Inflammatory macrophage treated with lipopolysaccharide for 4 hours (primary cell): Measurements from ENCODE around the gene KLHL15.
"Not testable (repeated sequence)": the region's sequence is repeated elsewhere in the genome, so short reads cannot be mapped to it uniquely, and the experiment has no call there.

Experiments
- DNase-seq: peaks from one replicate; pipeline ENCODE4 v3.0.0-alpha.2; 2020

KLHL15 gene, protein sequence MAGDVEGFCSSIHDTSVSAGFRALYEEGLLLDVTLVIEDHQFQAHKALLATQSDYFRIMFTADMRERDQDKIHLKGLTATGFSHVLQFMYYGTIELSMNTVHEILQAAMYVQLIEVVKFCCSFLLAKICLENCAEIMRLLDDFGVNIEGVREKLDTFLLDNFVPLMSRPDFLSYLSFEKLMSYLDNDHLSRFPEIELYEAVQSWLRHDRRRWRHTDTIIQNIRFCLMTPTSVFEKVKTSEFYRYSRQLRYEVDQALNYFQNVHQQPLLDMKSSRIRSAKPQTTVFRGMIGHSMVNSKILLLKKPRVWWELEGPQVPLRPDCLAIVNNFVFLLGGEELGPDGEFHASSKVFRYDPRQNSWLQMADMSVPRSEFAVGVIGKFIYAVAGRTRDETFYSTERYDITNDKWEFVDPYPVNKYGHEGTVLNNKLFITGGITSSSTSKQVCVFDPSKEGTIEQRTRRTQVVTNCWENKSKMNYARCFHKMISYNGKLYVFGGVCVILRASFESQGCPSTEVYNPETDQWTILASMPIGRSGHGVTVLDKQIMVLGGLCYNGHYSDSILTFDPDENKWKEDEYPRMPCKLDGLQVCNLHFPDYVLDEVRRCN

DNA sequence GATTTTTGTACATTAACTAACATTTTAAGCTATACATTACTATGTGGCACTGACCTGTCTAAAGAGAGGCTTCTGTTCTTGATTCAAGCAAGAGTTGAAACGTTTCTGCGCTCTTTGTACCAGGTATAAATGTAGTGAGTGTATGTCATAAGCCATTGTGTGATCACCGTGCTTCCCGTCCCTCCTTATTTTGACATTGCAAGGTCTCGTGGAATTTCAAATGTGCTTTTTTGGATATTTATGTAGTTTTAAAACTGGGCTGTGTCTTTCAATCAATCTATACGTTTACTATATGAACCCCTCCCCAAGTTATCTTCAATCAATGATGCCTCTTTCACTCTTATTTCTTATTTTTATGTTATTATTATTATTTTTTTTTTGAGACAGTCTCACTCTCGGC is at the start of gene KLHL15:
KLHL15 (minus strand) TSS at position 101 of the 400 bp plus-strand sequence. CDS start 20,493 bp downstream, outside the sequence.
- no peak for DNase-seq

DNA sequence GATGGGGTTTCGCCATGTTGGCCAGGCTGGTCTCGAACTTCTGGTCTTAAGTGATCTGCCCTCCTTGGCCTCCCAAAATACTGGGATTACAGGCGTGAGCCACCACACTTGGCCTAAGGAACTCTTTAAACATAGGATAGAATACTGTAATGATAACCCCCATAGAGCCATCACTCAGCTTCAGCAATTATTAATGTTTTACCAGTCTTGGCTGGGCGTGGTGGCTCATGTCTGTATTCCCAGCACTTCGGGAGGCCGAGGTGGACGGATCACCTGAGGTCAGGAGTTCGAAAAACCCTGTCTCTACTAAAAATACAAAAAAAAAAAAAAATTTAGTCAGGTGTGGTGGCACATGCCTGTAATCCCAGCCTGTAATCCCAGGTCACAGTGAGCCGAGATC is 42.9 kb upstream of the KLHL15 start:
- no peak for DNase-seq

DNA sequence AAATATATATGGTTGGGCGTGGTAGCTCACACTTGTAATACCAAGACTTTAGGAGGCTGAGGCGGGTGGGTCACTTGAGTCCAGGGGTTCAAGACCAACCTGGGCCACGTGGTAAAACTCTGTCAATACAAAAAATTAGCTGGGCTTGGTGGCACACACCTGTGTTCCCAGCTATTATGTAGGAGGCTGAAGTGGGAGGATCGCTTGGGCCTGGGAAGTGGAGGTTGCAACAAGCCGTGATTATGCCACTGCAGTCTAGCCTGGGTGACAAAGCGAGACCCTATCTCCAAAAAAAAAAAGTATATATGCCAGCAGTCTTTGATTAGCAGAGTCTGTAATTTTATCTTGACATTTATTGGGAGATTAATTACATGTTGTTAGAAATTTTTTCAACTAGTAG is 36.5 kb upstream of the KLHL15 start:
- no peak for DNase-seq

DNA sequence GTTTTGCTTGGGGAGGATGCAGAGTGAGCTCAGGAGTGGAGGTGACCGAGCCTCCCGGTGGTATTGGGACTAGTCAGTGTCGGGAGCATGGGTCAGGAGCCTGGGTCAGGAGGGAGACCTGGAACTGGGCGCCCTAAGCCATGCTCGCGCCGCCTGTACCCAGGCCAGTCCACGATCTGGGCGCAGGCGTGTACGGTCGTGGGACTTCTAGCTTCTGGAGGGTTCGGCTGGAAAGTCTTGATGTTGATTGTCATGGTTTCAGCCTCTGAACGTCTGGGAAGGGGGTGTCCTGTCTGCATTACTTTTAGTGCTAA is 28.0 kb upstream of the KLHL15 start:
- no peak for DNase-seq

DNA sequence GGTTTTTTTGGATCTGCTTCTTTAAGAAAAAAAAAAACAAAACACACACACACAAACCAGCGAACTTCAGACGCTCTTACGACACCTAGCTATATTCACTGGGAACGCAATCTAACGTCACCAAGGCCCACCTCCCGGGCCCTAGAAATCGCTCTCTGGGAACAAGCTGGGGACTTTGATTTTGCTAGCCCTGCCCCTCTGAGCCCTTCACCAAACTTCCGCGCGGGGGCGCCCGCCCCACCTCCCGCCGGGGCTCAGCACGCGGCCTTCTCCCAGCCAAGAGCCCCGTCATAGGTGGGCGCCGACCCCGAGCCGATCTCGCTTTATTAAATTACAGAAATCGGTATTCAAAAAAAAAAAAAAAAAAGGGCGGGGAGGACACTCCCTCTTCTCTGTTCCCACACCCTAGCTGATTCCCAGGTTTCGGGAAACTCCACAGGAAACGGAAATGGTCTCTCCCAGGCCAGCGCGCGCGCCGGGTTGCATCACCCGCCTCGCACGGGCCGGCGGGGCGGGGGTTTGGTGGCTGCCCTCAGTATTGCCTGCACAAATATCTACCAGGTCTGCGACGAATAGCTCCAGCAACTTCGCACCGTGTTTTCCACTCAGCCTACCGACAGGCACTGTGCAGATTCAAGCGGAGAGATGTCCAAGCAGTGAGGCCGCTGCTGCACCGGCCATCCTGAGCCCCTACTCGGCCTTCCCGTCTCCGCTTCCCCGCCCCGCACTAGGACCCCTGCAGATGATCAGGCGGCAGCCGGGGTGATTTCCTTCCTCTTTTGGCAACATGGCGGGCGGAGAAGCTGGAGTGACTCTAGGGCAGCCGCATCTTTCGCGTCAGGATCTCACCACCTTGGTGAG is 27.4 kb upstream of the KLHL15 start, which contains the start of gene EIF2S3:
EIF2S3 (plus strand) TSS at position 775 of the 861 bp plus-strand sequence; CDS start at position 788, 13 bp downstream.
- DNase-seq: peak; percentile 89

DNA sequence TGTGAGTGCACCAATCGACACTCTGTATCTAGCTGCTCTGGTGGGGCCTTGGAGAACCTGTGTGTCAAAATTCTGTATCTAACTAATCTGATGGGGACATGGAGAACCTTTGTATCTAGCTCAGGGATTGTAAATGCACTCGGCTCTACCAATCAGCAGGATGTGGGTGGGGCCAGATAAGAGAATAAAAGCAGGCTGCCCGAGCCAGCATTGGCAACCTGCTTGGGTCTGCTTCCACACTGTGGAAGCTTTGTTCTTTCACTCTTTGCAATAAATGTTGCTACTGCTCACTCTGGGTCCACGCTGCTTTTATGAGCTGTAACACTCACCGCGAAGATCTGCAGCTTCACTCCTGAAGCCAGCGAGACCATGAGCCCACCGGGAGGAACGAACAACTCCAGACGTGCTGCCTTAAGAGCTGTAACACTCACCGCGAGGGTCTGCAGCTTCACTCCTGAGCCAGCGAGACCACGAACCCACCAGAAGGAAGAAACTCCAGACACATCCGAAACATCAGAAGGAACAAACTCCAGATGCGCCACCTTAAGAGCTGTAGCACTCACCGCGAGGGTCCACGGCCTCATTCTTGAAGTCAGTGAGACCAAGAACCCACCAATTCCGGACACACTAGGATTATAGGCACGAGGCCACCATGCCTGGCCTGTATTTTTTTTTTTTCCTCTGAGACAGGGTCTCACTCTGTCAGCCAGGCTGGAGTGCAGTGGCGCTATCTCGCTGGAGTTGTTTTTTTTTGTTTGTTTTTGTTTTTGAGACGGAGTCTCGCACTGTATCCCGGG is 23.7 kb upstream of the KLHL15 start:
- DNase-seq: not testable (repeated sequence)

DNA sequence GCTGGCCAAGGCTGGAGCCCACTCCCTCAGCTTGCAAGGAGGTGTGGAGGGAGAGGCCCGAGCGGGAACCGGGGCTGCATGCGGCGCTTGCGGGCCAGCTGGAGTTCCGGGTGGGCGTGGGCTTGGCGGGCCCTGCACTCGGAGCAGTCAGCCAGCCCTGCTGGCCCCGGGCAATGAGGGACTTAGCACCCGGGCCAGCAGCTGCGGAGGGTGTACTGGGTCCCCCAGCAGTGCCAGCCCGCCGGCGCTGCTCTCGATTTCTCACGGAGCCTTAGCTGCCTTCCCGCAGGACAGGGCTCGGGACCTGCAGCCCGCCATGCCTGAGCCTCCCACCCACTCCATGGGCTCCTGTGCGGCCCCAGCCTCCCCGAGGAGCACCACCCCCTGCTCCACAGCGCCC is 22.7 kb upstream of the KLHL15 start:
- DNase-seq: not testable (repeated sequence)

DNA sequence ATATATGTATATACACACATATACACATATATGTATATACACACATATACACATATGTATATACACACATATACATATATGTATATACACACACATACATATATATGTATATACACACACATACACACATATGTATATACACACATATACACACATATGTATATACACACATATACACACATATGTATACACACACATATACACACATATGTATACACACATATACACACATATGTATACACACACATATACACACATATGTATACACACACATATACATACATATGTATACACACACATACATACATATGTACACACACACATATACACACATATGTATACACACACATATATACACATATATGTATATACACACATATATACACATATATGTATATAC is 19.1 kb upstream of the KLHL15 start:
- DNase-seq: not testable (repeated sequence)

DNA sequence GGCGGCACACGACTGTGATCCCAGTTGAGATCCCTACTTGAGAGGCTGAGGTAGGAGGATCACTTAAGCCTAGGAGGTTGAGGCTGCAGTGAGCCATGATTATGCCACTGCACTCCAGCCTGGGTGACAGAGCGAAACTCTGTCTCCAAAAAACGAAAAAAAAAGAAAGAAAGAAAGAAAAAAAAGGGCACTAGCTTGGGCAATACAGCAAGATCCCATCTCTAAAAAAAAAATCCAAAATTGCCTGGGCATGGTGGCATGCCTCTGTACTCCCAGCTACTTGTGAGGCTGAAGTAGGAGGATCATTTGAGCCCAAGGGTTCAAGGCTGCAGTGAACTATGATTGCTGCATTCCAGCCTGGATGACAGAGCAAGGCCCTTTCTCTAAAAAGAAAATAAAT is 10.7 kb upstream of the KLHL15 start:
- DNase-seq: no peak

DNA sequence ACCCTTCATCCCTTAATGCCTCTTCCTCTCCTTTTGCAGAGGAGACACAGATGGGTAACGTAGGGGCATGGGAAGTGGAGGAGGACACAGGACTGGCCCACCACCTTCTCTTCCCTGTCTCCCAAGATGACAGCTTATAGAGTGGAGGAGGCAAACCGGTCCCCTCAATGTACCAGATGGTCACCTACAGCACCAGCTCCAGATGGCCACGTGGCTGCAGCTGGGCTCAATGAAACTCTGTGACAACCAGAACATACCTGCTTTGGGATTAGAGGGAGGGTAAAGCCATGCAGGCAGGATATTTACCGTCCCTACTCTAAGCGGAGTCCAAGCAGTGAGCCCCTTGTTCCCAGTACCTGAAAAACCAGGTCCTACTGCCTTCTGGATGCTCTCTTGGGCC is 7.5 kb upstream of the KLHL15 start:
- DNase-seq: no peak

DNA sequence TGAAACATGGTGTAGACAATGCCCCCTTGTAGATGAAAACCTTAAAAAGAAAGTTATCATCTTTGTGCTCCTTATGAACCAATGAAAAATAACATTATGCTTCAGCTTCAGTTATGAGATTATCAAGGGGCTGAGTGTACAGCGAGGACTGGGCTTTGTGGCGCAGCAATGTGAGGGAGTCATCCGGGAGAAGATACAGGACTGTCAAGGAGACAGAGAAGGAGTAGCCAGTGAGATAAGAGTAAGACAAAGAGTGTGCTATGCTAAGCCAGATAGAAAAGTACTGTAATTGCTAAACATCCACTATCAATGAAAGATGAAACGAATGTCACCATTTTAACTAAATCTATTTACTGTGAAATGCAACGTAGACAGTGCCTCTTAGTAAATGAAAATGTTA is 3.6 kb upstream of the KLHL15 start:
- DNase-seq: no peak

DNA sequence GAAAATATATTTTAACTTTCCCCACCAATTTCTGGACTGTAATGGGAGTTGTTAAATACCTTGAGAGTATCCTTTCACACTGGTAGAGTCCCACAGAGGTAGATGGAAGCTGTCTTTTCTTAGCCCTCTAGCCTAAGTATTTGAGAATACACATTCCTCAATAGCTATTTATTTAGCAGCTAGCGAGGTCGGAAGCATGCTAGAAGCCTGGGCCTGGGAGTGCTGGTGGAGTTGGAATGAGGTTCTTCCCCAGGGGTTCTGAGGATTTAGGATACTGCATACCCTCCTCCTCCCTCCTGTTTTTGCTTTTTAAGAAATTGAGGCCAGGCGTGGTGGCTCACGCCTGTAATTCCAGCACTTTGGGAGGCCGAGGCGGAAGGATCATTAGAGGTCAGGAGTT is 999 bp upstream of the KLHL15 start:
- DNase-seq: no peak

DNA sequence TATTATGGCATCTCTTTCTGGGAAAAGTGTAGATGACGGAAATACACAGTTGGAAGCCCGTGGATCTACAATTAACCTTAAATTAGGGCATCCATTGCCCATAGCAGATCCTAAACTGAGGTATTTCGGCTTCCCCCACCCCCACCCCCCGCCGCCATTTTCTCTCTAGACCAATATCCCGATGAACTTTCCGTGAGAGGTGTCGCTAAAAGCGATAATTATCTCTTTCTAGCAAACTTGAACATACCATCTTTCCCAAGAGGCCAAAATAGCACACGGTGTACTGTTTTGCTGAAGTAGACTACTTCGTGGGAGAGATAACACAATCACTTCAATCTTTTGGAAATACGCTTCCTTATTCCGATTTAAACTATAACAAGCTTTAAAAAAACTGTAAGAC is 554 bp downstream of the KLHL15 start:
- peak; percentile 1 for DNase-seq

DNA sequence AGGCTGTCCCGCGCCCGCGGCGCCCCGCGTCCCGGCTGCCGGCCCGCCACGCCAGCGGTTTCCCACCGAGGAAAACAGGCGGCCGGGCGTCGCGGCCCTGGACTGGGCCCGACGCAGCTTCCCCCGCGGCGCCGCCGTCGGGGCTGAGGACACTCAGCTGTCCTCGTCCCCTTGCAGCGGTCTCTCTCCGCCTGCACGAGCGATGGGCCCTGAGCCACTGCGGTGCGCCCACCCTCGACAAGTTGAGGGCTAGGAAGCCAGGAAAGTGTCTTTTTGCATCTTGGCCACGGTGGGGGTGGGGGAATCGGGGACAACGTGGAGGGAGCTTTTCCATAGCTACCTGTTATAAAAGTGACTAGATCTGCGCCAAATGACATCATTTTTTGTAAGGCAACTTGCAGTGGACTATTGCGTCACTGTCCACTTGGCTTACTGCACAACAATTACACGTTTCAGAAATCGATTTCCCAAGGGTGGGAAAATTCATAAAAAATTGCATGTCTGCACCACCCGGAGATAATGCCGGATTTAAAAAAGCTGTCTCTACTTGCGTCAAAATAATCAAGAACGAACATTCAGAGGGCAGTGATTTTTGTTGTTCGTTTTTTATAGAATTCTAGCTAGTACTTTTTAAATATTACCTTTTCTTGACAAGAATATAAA is 1.1 kb downstream of the KLHL15 start:
- DNase-seq: peak; percentile 69

DNA sequence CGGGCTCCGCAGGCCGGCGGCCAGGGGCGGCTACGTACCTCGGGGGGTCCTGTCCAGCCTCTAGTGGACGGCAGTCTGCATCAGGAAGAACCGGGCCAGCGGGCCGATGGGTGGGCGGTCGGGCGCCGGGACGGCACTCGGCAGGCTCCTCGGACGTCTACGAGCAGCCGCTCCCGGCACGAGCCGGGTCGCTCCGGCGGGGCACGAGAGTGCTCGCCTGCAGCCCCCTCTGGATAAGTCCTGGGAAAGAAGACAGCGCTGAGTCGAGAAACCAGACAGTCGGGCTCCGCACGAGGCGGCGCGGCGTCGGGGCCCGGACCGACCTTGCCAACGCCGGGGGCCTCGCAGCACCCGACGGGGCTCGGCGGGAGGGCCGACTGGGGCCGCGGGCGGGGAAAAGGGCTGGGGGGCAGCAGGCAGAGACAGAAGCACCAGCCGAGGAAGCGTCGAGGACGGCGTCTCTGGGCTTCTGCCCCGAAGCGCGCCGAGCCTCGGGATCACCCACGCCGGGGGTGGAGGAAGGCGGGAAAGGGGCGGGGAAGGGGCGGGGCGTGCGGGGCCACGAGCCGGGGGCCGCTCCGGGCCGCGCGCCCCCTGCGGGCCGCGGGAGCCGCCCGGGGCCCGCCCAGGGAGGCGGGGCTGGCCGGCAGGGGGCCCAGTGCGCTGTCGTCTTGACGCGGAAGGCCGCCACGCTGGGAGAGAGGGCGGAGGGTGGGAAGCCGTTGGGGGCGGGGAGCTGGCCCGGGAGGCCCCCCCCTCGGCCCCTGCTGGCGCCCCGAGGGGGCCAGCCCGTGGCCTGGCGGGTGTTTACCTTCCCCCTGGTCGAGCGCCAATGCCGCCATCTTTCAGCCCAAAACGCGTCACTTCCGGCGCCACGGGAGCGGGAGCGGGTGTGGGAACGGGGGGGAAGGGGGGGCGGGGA is 1.9 kb downstream of the KLHL15 start:
- peak; percentile 77 for DNase-seq

DNA sequence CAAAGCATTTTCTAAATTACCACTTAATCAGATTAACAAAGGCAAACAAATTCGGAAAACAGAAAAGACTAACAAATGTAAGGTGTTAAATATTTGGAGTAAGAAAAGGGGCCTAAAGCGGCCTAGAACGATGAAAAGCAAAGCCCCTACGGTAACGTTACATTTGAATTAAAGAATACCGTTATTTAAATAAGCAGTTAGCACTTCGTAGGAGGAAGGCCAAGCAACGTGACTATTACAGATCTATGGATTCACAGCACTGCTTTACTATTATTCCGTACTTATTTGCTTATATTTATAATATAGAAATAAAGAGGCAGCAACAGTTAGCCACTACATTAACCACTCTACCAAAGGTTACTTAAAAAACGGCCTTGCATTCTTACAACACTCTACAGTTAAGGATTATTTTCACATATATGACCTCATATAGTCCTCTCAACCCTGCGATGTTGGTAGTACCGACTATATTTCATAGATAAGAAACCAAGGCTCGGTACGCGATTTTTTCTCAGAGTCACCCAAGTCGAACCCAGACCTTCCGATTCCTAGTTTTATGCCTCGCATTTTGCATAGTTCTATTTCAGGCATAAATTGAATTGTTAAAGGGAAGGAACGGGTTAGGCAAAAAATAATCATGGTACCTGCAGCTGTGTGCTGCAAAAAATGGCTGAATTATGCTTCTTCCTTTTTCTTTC is 2.9 kb downstream of the KLHL15 start:
- peak; percentile 32 for DNase-seq

DNA sequence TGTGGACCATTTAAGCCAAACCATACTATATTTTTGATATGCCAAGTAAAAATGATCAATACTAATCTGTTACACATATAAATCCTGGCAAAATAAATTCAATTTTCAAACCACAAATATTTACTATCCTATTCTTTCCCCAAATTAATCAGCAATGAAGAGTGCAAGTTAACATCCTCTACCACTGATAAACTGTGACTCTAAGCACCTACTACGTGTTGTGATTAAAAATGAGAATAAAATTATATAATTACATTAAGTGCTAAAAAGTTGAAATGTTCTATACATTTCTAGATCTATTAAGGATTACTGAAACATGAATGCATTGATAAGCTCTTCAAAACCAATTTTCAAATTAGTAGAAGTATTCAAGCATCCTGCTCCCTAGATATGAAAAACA is 3.4 kb downstream of the KLHL15 start:
- no peak for DNase-seq

DNA sequence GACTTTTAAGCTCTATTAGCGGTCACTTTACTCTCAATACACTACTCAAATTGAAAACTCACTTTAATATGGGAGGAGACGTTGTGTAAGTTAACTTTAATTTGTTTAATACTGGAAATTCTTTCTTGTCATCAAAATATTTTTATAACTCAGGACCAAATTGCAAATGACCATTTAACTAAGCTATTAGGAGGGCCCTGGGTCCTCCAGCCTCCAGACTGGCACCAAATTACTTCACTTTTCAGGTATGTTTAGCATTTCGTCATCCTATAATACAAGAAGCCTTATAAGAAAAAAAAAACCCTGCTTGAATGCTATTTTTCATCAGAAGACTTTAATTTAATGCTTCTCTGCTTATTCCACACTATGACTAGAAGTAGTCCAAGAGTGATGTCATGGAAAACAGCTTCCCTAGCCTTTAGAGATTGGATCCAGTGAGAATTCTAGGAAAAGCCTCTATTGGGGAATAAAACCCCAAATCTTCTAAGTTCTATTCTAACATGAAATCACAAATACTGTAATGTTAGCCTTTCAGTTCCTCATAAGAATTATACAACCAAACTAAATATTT is 6.6 kb downstream of the KLHL15 start:
- no peak for DNase-seq

DNA sequence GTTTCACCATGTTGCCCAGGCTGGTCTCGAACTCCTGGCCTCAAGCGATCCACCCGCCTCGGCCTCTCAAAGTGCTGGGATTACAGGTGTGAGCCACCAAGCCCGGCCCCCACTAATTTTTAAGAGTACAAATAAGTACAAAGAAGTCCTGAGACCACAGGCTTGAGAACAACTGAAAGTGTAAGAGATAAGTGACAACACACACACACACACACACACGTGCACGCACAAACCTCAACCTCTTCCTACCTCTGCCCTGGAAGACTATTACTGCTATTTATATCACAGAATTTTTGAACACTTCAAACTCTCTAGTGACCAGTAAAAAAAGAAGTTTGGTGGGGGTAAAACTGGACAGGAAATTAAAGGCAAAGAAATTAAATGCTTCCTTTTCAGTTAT is 7.5 kb downstream of the KLHL15 start:
- no peak for DNase-seq

DNA sequence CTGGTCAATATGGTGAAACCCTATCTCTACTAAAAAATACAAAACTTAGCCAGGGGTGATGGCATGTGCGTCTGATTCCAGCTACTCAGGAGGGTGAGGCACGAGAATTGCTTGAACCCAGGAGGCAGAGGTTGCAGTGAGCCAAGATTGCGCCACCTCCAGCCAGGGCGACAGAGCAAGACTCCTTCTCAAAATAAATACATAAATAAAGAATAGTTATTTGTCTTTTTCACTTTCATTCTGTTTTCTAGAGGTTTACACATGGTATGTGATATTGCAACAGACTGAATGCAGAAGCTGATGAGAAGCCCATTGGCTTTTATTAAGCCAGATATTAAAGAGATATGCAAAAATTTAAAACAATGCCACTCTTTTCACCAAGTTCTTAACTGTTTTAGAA is 8.2 kb downstream of the KLHL15 start:
- DNase-seq: peak; percentile 50
